OCI-LY1 (cell line): Measurements from ENCODE around the gene TIPRL.

Source experiments
- H2AFZ ChIP-seq: fragments of 200-600 bp; sonication (generic), shearing (Covaris generic); 2 replicates; pipeline ENCODE4 v1.6.0; 2014; ENCODE audit warnings: antibody characterized with exemption, mild to moderate bottlenecking, low read length
- H3F3A ChIP-seq: fragments of 200-600 bp; sonication (generic), shearing (Covaris generic); 2 replicates; pipeline ENCODE4 v1.6.0; 2014; ENCODE audit warnings: mild to moderate bottlenecking, antibody characterized with exemption, low read length, moderate library complexity; ENCODE audit not compliant: insufficient read depth
- H3K27ac ChIP-seq: fragments of 200-600 bp; sonication (generic); 2 replicates; pipeline ENCODE4 v1.5.1; 2014; ENCODE audit warnings: low read length, mixed run types, mild to moderate bottlenecking, low read depth; ENCODE audit not compliant: poor library complexity, severe bottlenecking
- H3K27me3 ChIP-seq: fragments of 200-600 bp; sonication (generic); 2 replicates; pipeline ENCODE4 v1.6.0; 2014; ENCODE audit warnings: antibody characterized with exemption, mild to moderate bottlenecking, low read length, moderate library complexity; ENCODE audit not compliant: insufficient read depth
- H3K36me3 ChIP-seq: fragments of 200-600 bp; sonication (generic); 2 replicates; pipeline ENCODE4 v1.6.1; 2014; ENCODE audit warnings: mild to moderate bottlenecking, antibody characterized with exemption, low read length, moderate library complexity, mixed read lengths; ENCODE audit not compliant: insufficient read depth
- H3K4me1 ChIP-seq: fragments of 200-600 bp; sonication (generic); 2 replicates; pipeline ENCODE4 v1.5.1; 2014; ENCODE audit warnings: mild to moderate bottlenecking, low read length, moderate library complexity; ENCODE audit not compliant: insufficient read depth, severe bottlenecking
- H3K4me2 ChIP-seq: fragments of 200-600 bp; sonication (generic), shearing (Covaris generic); 2 replicates; pipeline ENCODE4 v1.6.1; 2014; ENCODE audit warnings: low read length
- H3K4me3 ChIP-seq: fragments of 200-600 bp; sonication (generic); 2 replicates; pipeline ENCODE4 v1.5.1; 2014; ENCODE audit warnings: low read length, low read depth, mild to moderate bottlenecking, mixed read lengths; ENCODE audit not compliant: poor library complexity, severe bottlenecking
- H3K79me2 ChIP-seq: fragments of 200-600 bp; shearing (Covaris generic); 2 replicates; pipeline ENCODE4 v1.6.1; 2016; ENCODE audit warnings: mixed run types, low read length, mixed read lengths; ENCODE audit not compliant: insufficient read depth
- H3K9ac ChIP-seq: fragments of 200-600 bp; sonication (generic), shearing (Covaris generic); 2 replicates; pipeline ENCODE4 v1.6.1; 2014; ENCODE audit warnings: mild to moderate bottlenecking, low read length, mixed read lengths
- H3K9me2 ChIP-seq: fragments of 200-600 bp; sonication (generic), shearing (Covaris generic); 2 replicates; pipeline ENCODE4 v1.6.1; 2014; ENCODE audit warnings: low read depth, mild to moderate bottlenecking, low read length, mixed read lengths
- H3K9me3 ChIP-seq: fragments of 200-600 bp; shearing (Covaris generic); 2 replicates; pipeline ENCODE4 v1.6.1; 2014; ENCODE audit warnings: low read length, mixed read lengths
- H4K20me1 ChIP-seq: fragments of 200-600 bp; sonication (generic), shearing (Covaris generic); 2 replicates; pipeline ENCODE4 v1.6.0; 2016; ENCODE audit warnings: mild to moderate bottlenecking, low read length; ENCODE audit not compliant: insufficient read depth
- EZH2 ChIP-seq: fragments of 200-600 bp; sonication (generic), shearing (Covaris generic); IDR thresholded peaks from 2 replicates; pipeline ENCODE4 v1.8.0; 2017; ENCODE audit warnings: borderline replicate concordance, mixed run types, mild to moderate bottlenecking, antibody characterized with exemption, low read length, moderate library complexity, mixed read lengths
- TF ChIP-seq, protein P1 (sequence below): fragments of 200-600 bp; sonication (generic), shearing (Covaris generic); IDR thresholded peaks from 2 replicates; pipeline ENCODE4 v1.5.1; 2017; ENCODE audit warnings: mild to moderate bottlenecking, antibody characterized with exemption, low read length, moderate library complexity, mixed read lengths

Gene TIPRL

GRCh38 chr1:168243636-168244212, 65.0 kb downstream of the TIPRL start:
- Histone ChIP-seq H3K4me2 (no peak overlapping the region), H3K36me3 (peaks cover 94% of the 10 kb centered on the region), H3K9me2 (no peaks in the 10 kb centered on the region), H3K4me1 (no peaks in the 10 kb centered on the region), H2AFZ (no peak overlapping the region), H3K27me3 (no peaks in the 10 kb centered on the region), H3K27ac (no peak overlapping the region), H3F3A (no peaks in the 10 kb centered on the region), H3K4me3 (no peak overlapping the region), H3K9me3 (no peaks in the 10 kb centered on the region), H3K79me2 (0 out of 2 replicates have a peak, but pooled peaks cover 4% of the 10 kb centered on the region), H4K20me1 (no peaks in the 10 kb centered on the region), H3K9ac (no peak overlapping the region)
- no peak for TF ChIP-seq EZH2
- TF ChIP-seq, protein P1, sequence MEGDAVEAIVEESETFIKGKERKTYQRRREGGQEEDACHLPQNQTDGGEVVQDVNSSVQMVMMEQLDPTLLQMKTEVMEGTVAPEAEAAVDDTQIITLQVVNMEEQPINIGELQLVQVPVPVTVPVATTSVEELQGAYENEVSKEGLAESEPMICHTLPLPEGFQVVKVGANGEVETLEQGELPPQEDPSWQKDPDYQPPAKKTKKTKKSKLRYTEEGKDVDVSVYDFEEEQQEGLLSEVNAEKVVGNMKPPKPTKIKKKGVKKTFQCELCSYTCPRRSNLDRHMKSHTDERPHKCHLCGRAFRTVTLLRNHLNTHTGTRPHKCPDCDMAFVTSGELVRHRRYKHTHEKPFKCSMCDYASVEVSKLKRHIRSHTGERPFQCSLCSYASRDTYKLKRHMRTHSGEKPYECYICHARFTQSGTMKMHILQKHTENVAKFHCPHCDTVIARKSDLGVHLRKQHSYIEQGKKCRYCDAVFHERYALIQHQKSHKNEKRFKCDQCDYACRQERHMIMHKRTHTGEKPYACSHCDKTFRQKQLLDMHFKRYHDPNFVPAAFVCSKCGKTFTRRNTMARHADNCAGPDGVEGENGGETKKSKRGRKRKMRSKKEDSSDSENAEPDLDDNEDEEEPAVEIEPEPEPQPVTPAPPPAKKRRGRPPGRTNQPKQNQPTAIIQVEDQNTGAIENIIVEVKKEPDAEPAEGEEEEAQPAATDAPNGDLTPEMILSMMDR: no peak

DNA sequence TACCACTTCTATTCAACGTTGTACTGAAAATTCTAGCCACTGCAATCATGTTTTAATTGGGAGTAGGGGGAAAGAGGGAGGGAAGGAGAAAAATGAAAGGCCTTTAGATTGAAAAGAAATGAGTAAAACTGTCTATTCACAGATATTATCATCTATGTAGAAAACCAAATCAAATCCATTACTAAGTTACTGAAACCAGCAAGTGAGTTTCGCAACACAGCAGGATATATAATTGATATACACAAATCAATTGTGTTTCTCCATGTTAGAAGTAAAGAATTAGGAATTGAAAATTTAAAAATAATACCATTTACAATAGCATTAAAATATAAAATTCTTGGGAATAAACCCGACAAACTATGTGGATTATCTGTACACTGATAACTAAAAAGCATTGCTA, 66.3 kb downstream of the TIPRL start:
- Histone ChIP-seq H3K9ac (no peak overlapping the region), H3K9me2 (no peaks in the 10 kb centered on the region), H3K4me2 (no peak overlapping the region), H3K9me3 (no peaks in the 10 kb centered on the region), H3K4me3 (no peak overlapping the region), H3K4me1 (no peaks in the 10 kb centered on the region), H4K20me1 (no peaks in the 10 kb centered on the region), H3K36me3 (peaks cover 91% of the 10 kb centered on the region), H2AFZ (no peak overlapping the region), H3F3A (no peaks in the 10 kb centered on the region), H3K27me3 (no peaks in the 10 kb centered on the region), H3K79me2 (0 out of 2 replicates have a peak, but pooled peaks cover 4% of the 10 kb centered on the region), H3K27ac (no peak overlapping the region)
- TF ChIP-seq, protein P1: no peak
- TF ChIP-seq EZH2: no peak

DNA sequence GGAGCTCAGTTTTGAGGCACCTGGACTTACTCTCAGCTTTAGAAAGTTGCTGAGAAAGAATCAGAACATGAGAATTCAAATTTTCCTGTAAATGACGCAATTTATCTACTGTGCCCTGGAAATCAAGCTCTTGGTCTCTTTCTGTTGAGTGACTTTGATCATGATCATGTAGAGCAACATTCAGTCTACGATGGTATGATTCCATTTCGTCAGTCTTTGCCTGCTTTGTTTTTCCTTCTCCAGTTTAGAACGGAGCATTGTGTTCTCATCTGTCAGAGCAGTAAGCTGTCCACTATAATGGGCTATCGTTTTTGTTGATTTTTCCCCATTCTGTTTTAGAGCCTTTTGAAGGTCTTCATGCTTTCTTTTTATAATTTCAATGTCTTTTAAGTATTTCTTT, 67.7 kb downstream of the TIPRL start:
- Histone ChIP-seq H3K27ac (no peak overlapping the region), H3K9me3 (no peaks in the 10 kb centered on the region), H3K4me2 (no peak overlapping the region), H2AFZ (no peak overlapping the region), H4K20me1 (no peaks in the 10 kb centered on the region), H3K9ac (no peak overlapping the region), H3K27me3 (no peaks in the 10 kb centered on the region), H3K36me3 (peaks cover 86% of the 10 kb centered on the region), H3F3A (no peaks in the 10 kb centered on the region), H3K4me3 (no peak overlapping the region), H3K9me2 (no peaks in the 10 kb centered on the region), H3K79me2 (0 out of 2 replicates have a peak, but pooled peaks cover 4% of the 10 kb centered on the region), H3K4me1 (no peaks in the 10 kb centered on the region)
- no peak for TF ChIP-seq EZH2
- TF ChIP-seq, protein P1: no peak
